Loucy (cell line): ENCODE data around the gene JAG2.

Source experiments
- H2AFZ ChIP-seq: fragments of 200-600 bp; sonication (generic); 2 replicates; pipeline ENCODE4 v1.6.0; 2016; ENCODE audit warnings: antibody characterized with exemption, mild to moderate bottlenecking, low read length, moderate library complexity
- H3F3A ChIP-seq: fragments of 200-600 bp; 2 replicates; pipeline ENCODE4 v1.6.0; 2016; ENCODE audit warnings: antibody characterized with exemption, low read depth, mild to moderate bottlenecking
- H3K27me3 ChIP-seq: fragments of 200-600 bp; sonication (generic); 2 replicates; pipeline ENCODE4 v1.6.1; 2014; ENCODE audit warnings: low read length, mild to moderate bottlenecking; ENCODE audit not compliant: insufficient read depth, poor library complexity, severe bottlenecking
- H3K36me3 ChIP-seq: fragments of 200-600 bp; sonication (generic); 2 replicates; pipeline ENCODE4 v1.6.1; 2016; ENCODE audit warnings: low read length; ENCODE audit not compliant: insufficient read depth
- H3K4me1 ChIP-seq: fragments of 200-600 bp; sonication (generic); 2 replicates; pipeline ENCODE4 v1.5.1; 2014; ENCODE audit warnings: low read length, mild to moderate bottlenecking; ENCODE audit not compliant: insufficient read depth, poor library complexity, severe bottlenecking
- H3K4me2 ChIP-seq: fragments of 200-600 bp; sonication (generic); 2 replicates; pipeline ENCODE4 v1.6.0; 2014; ENCODE audit warnings: antibody characterized with exemption, low read length, low read depth, mild to moderate bottlenecking; ENCODE audit not compliant: poor library complexity, severe bottlenecking
- H3K4me3 ChIP-seq: fragments of 200-600 bp; sonication (generic); 2 replicates; pipeline ENCODE4 v1.5.1; 2014; ENCODE audit warnings: low read length, mild to moderate bottlenecking, mixed read lengths; ENCODE audit not compliant: poor library complexity, severe bottlenecking
- H3K79me2 ChIP-seq: fragments of 200-600 bp; sonication (generic); 2 replicates; pipeline ENCODE4 v1.6.1; 2014; ENCODE audit warnings: low read length; ENCODE audit not compliant: insufficient read depth
- H3K9ac ChIP-seq: fragments of 200-600 bp; sonication (generic); 2 replicates; pipeline ENCODE4 v1.6.0; 2014; ENCODE audit warnings: mild to moderate bottlenecking, low read depth, low read length, moderate library complexity; ENCODE audit not compliant: poor library complexity, severe bottlenecking
- H3K9me2 ChIP-seq: fragments of 200-600 bp; sonication (generic); replicated peaks from 2 replicates; pipeline ENCODE4 v1.6.1; 2016; ENCODE audit warnings: low read depth, low read length, mixed read lengths
- H3K9me3 ChIP-seq: fragments of 200-600 bp; sonication (generic); 2 replicates; pipeline ENCODE4 v1.6.1; 2014; ENCODE audit warnings: mild to moderate bottlenecking, antibody characterized with exemption, low read length, low read depth; ENCODE audit not compliant: insufficient read depth
- H4K20me1 ChIP-seq: fragments of 200-600 bp; sonication (generic); 2 replicates; pipeline ENCODE4 v1.6.0; 2014; ENCODE audit warnings: antibody characterized with exemption, low read length, mild to moderate bottlenecking; ENCODE audit not compliant: insufficient read depth, poor library complexity, severe bottlenecking
- EZH2phosphoT487 ChIP-seq: fragments of 200-600 bp; IDR thresholded peaks from 2 replicates; pipeline ENCODE4 v1.6.1; 2018; ENCODE audit warnings: antibody characterized with exemption, mild to moderate bottlenecking, moderate library complexity, borderline replicate concordance
- TF ChIP-seq, protein P1 (sequence below): fragments of 200-600 bp; sonication (generic); conservative IDR thresholded peaks from 2 replicates; pipeline ENCODE4 v1.5.1; 2014; ENCODE audit warnings: mild to moderate bottlenecking, antibody characterized with exemption, low read length

Gene JAG2

DNA sequence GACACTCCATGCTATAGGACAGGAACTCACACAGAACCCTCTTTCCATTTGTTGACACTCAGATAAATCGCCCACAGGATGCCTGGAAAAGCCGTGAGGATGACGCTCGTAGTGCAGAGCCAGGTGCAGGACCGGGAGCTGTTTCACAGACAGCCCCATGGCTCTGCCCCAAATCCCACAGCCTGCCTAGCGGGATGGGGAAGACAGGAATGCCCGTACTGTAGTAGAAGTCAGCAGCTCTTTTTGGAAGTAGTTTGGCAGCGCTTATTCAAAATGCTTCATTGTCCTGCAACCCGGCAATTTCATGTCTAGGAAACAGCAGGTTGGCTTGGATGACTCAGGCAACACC lies 41.6 kb downstream of the JAG2 start:
- Histone ChIP-seq H3K79me2 (no peaks in the 10 kb centered on the region), H4K20me1 (no peaks in the 10 kb centered on the region), H3K9me3 (peaks cover 12% of the 10 kb centered on the region; the same call in 1 of the 2 replicates), H3K4me3 (no peak overlapping the region), H3K4me1 (peaks cover 18% of the 10 kb centered on the region), H3K9me2 (no peaks in the 10 kb centered on the region), H3K27me3 (no peaks in the 10 kb centered on the region), H2AFZ (no peak overlapping the region), H3F3A (no peaks in the 10 kb centered on the region), H3K36me3 (no peaks in the 10 kb centered on the region), H3K9ac (no peak overlapping the region), H3K4me2 (no peak overlapping the region)
- TF ChIP-seq, protein P1, sequence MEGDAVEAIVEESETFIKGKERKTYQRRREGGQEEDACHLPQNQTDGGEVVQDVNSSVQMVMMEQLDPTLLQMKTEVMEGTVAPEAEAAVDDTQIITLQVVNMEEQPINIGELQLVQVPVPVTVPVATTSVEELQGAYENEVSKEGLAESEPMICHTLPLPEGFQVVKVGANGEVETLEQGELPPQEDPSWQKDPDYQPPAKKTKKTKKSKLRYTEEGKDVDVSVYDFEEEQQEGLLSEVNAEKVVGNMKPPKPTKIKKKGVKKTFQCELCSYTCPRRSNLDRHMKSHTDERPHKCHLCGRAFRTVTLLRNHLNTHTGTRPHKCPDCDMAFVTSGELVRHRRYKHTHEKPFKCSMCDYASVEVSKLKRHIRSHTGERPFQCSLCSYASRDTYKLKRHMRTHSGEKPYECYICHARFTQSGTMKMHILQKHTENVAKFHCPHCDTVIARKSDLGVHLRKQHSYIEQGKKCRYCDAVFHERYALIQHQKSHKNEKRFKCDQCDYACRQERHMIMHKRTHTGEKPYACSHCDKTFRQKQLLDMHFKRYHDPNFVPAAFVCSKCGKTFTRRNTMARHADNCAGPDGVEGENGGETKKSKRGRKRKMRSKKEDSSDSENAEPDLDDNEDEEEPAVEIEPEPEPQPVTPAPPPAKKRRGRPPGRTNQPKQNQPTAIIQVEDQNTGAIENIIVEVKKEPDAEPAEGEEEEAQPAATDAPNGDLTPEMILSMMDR, result no peak
- TF ChIP-seq EZH2phosphoT487, result no peak

DNA sequence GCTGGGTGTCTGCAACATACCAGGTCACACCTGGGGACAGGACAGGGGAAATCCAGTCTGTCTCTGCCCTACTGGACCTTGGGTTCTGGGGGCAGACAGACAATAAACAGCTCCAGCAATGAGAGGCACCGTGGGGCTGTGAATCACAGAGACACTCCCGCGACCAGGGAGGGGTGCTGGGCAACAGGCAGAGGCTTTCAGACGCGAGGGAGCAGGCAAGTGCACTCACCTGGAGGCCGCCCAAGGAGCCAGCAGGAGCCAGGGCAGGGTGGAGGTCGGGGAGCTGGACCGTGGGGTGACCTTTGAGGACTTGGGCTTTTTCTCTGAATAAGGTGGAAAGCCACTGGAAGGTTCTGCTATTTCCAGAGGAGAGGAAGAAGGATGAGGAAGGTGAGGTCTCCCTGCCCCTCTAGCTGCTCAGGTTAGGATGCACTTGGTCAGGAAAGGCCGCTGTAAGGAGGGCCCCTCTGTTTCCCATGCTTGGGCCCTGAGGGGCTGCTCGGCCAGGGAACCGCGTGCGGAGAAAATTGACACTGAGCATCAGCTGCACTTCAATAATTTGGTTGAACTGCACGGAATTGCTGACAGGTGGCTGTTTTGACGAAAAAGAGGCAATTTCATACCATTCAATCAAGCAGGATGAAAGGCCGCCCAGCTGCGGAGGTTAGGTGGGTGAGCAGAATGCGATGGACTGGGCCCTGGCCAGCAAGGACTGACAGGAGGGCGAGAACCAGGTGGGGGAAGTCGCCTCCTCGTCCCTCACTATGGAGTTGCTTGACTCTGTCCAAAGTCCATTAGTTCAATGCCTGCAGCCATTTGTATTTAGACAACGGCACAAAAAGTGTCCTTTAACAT lies 42.2 kb downstream of the JAG2 start:
- Histone ChIP-seq H4K20me1 (no peaks in the 10 kb centered on the region), H3K9me2 (no peaks in the 10 kb centered on the region), H3K36me3 (no peaks in the 10 kb centered on the region), H3F3A (no peaks in the 10 kb centered on the region), H3K27me3 (no peaks in the 10 kb centered on the region), H3K4me1 (peaks cover 18% of the 10 kb centered on the region), H3K79me2 (no peaks in the 10 kb centered on the region), H3K4me3 (no peak overlapping the region), H3K9ac (no peak overlapping the region), H2AFZ (no peak overlapping the region), H3K4me2 (no peak overlapping the region), H3K9me3 (peaks cover 13% of the 10 kb centered on the region; the same call in 1 of the 2 replicates)
- TF ChIP-seq EZH2phosphoT487, result no peak
- TF ChIP-seq, protein P1, result no peak

DNA sequence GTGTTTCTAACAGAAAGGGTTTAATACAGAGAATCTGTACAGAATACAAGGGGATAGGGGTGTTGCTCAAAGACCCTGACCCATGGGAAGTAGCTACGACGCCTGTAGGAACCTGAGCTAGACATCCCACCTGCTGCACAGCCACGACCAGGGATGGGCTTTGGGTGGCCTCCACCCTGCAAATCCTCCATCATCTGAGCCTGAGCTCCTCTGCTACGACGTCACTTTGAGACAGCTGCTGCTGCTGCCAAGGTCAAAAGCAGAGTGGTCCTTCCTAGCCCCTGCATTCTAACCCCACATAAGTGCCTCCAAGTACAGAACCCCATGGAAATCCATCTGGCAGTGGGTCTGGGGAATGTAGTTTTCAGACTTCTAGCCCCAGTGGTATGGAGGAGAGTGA lies 43.8 kb downstream of the JAG2 start:
- H4K20me1 ChIP-seq, result no peaks in the 10 kb centered on the region
- peak overlapping the region; percentile 88 for H3K4me2 ChIP-seq
- peak overlapping the region; percentile 62 for H3K9ac ChIP-seq
- TF ChIP-seq EZH2phosphoT487, result no peak
- TF ChIP-seq, protein P1, result no peak
- H3K4me1 ChIP-seq, result peaks cover 18% of the 10 kb centered on the region
- no peaks in the 10 kb centered on the region for H3K27me3 ChIP-seq
- peaks cover 13% of the 10 kb centered on the region; the same call in 1 of the 2 replicates for H3K9me3 ChIP-seq
- H3K36me3 ChIP-seq, result no peaks in the 10 kb centered on the region
- no peaks in the 10 kb centered on the region for H3F3A ChIP-seq
- no peaks in the 10 kb centered on the region for H3K9me2 ChIP-seq
- no peaks in the 10 kb centered on the region for H3K79me2 ChIP-seq
- peak overlapping the region; percentile 91 for H2AFZ ChIP-seq
- H3K4me3 ChIP-seq, result peak overlapping the region; percentile 72
